NCI-H2029 treated with DMSO at 0.1 percent for 48 hours (cell line): Measurements from ENCODE around the gene CELF4.

Experiments
- DNase-seq: peaks from one replicate; lab custom pipeline; 2025; lab: John Stamatoyannopoulos, UW

Gene CELF4

DNA sequence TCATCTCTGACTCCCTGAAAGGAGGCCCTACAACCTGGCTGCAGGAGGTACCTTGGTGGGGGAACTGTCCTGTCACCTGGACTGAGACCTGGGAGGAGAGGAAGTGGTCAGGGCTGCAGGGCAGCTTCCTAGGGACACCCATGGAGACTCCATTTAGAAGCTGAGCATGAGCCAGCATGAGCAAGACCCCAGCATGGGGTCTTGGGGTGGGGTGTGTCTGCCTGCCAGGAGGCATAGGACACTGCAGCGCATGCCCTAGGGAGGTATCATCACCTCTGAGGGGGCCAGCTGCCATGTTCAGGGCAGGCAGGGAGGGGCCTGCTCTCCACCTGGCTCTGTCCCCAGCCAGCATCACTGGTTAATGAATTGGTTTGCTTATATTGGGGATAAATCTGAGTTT, 249.7 kb downstream of the CELF4 start:
- DNase-seq, result no peak

DNA sequence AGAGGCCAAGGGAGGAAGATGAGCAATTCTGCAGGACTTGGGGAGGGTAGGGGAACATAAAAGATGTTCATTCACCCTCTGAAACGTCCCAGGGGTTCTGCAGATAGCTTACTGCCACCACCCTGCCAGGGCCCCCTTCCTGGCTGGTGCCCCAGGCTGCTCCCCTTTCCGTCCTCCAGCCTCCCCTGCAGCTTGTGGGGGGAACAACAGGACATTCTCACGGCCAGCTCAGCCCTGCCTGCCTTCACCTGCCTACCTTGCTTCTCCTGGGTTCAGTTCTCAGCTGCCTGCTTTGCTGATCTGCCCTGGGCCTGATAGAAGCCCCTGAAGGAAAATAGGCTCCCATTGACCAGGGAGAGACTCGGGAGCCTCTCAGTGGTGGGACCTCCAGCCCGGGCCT, 251.1 kb downstream of the CELF4 start:
- DNase-seq, result no peak

DNA sequence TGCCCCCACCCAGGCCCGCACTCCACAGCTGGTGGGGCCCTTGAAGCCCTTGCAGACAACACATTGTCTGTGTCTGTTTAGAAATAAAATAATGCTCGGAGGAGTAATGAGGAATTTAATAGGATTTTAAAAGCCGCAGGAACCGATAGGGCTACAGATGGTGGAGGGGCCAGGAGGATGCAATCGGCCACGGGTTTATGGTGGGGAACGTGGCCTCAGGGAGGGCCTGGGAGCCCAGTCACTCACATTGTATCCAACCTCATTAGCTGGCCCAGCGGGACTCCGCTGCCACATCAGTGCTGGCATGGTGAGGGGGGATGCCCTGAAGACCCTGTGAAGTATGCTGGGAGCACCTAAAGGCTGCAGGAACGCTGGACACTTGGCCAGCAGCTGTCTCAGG, 252.0 kb downstream of the CELF4 start:
- DNase-seq, result no peak

- no peak for DNase-seq
Observed at GRCh38 chr18:37309861-37310260, 255.7 kb downstream of the CELF4 start.

GRCh38 chr18:37309059-37309458, 256.5 kb downstream of the CELF4 start:
- DNase-seq, result no peak

- DNase-seq, result no peak
Observed at GRCh38 chr18:37307181-37307580, 258.4 kb downstream of the CELF4 start.

DNA sequence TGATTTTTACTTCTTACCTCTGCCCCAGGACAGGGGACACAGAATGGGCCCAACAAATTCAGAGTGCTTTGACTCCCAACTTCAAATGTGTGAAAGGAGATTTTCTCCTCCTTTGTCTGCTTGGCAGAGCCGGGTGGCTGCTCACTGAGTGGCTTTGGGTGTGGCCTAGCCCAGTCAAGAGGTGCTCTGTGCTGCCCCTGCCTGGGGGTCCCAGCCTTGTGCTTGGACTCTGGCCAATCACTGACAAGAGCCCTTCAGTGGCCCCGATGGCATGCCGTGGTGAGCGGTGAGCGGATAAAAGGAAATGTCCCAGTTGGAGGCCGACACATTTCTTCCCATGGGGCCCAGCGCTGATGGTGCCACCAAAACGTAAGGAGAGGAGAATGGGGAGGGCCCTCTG, 259.2 kb downstream of the CELF4 start:
- no peak for DNase-seq

DNA sequence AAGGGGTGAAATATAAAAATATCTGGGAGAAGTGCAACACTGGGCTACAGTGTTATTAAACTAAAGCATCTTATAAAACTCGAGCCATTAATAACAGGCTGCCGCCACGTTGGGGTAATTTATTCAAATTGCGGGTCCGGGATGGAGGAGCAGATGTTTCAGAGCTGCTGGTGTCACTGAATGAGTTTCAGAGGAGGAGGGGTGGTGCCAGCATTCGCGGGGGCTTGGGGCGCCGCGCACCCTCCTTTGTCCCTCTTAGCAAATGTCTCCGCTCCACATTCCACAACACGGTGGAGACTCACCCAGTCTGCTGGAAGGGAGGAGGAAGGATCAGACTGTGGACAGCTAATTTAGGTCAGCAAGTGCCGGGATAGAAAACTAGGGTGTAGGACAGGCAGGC, 260.5 kb downstream of the CELF4 start:
- no peak for DNase-seq

- no peak for DNase-seq
Observed at GRCh38 chr18:37304012-37304680, 261.5 kb downstream of the CELF4 start.

DNA sequence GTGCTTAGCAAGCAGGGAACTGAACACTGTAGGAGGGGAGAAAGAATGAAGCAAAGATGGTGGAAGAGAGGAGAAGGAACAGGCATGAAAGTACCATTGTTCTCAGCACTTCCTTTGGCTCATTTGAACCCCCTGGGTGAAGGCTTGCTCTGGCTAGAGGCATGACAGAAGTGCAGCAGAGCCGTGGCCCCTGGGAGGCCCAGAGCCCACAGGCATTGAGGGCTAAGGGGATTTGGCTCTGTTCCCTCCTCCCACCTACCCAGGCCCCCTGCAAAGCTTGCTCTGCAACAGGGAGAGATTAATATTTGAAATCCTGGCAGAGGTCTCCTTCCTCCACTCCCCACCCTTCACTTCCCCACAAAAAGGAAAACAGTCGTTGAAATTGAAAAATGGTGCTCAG, 262.6 kb downstream of the CELF4 start:
- no peak for DNase-seq

- DNase-seq, result no peak
Observed at GRCh38 chr18:37302519-37302918, 263.1 kb downstream of the CELF4 start.

DNA sequence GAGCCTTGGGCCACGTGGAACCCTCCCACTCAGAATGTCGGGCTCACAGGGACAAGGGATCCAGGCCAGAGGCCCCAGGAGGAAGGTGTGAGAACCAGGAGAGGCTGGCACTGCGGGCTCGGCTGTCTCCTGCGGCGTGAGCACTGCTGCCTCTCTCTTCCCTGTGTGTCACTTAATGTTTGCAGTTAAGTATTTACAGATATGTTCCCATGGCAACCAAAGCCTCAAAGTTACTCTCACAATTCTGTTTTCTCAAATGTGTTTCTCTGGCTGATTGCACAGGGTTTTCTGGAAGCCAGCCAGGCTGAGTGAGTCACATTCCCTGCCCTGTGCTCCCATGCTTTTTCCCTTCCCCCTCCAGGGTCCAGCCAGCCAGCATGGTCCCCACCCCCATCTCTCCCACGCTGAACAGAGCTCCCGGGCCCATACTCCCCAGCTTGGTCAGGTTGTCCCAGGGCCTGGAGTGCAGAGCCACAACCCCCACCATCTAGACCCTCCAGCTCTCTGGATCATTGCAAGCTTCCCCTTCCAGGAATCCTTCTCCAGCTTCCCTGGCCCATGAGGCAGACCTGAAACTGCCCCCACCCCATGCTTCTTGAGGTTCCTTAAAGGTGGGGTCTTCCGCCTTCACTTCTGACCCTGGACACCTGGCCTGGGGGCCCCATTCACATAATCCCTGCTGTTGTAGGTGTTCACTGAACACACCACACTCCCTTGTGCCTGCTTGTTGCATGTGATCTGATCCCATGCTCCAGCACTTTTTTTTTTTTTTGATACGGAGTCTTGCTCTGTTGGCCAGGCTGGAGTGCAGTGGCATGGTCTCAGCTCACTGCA, 265.9 kb downstream of the CELF4 start:
- DNase-seq, result peak; percentile 86

DNA sequence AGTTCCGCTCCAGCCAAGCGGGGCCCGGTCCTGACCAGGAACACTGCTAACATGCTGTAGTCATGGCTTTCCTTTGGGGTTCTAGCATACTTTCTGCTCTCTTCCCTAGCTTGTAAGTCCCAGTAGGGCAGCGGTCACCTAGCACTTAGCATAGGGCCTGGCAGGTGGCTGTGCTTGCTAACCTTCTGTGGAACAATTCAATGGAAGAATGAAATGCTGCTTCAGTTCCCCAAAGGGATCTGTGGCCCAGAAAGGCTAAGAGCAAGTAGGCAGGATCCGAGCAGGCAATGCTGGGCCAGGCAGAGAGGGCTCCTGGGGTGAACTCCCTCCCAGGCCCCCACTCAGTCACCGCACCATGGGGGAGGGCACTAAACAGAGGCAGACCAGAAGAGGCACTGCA, 266.8 kb downstream of the CELF4 start:
- DNase-seq, result no peak

GRCh38 chr18:37297106-37297505, 268.5 kb downstream of the CELF4 start:
- DNase-seq, result no peak

DNA sequence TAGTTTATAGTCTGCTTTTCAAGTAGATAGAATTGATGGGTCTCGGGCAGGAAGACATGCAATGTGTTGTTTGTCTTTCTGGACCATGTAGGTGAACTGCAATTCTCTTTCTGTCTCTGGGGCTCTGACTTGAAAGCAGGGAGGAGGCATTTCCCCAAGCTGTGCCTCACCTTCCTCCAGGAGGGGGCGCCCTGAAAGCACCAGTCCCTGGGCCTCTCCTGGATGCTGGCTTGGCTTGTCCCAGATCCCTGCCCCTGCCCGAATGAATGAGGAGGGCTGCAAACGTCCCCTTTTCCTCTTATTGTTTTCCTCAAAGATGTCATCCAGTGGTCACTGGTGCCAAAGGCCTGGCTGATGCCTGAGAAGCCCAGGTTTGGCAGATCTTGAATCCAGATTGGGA, 270.6 kb downstream of the CELF4 start:
- no peak for DNase-seq

DNA sequence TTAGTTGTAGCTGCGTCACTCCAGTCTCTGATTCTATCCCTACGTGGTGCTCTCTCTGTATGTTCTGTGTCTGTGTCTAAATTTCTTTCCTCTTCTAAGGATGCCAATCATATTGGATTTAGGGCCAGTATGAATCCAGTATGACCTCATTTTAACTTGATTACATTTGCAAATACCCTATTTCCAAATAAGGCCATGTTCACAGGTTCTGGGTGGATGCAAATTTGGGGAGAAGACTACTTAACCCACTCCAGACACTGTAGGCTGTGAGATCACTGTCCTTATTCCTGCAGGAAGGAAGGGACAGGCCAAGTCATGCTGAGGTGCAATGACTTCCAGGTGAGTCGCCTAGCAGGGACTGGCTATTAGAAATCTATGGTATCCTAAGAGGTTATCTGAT, 272.2 kb downstream of the CELF4 start:
- DNase-seq, result no peak

DNA sequence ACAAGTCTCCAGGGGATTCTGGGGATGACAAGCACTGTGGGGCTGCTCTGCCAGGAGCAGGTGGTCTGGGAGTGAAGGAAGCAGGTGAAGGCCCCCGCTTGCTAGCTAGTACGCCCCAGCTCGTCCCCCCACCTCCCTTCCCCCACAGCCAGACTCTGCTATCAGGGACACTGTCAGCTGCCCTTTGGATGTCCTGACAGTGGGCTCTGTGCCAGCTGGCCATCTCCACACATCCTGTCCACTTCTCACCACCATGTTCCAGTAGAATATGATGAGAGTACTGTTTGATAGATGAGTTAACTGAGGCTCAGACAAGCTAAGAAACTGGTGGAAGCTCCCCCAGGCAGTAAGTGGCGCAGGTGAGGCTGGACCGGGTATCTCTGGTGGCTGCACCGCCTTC, 276.2 kb downstream of the CELF4 start:
- DNase-seq, result no peak

DNA sequence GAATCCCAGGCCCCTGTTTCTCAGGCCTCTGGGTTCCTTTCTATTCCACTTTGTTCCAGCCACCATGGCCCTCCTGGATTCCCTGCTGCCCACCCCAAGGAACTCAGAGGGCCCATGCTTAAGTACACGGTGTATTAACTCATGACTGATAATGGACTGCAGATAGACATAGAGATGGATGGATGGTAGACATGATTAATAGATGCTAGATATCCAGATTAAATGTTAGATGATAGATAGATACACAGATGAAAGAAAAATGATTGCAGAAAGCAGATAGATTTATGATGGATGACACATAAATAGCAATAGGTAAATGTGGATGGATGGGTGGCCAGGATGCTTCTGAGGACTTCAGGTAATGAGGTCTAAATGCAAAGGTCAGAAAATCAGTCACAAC, 278.0 kb downstream of the CELF4 start:
- DNase-seq, result no peak

GRCh38 chr18:37286801-37287200, 278.8 kb downstream of the CELF4 start:
- no peak for DNase-seq

DNA sequence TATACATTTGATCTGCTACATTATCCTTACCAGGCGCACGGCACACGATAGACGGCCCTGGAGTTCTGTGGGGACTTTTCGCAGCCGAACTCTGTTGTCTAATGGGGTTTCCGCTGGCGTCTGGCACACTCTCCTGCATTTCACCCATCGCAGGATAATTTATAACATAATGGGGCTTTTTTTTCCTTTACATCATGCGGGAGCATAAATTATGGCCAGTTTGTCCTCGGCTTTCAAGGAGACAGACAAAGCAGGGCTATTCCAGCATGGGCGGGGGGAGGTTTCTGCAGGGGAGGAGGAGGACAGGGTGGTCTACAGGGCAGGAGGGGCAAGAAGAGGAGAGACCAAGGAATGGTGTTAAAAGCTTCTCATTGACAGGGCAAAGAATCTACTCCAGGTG, 279.8 kb downstream of the CELF4 start:
- no peak for DNase-seq

GRCh38 chr18:37284260-37284659, 281.3 kb downstream of the CELF4 start:
- no peak for DNase-seq

GRCh38 chr18:37282386-37283037, 283.1 kb downstream of the CELF4 start:
- no peak for DNase-seq

DNA sequence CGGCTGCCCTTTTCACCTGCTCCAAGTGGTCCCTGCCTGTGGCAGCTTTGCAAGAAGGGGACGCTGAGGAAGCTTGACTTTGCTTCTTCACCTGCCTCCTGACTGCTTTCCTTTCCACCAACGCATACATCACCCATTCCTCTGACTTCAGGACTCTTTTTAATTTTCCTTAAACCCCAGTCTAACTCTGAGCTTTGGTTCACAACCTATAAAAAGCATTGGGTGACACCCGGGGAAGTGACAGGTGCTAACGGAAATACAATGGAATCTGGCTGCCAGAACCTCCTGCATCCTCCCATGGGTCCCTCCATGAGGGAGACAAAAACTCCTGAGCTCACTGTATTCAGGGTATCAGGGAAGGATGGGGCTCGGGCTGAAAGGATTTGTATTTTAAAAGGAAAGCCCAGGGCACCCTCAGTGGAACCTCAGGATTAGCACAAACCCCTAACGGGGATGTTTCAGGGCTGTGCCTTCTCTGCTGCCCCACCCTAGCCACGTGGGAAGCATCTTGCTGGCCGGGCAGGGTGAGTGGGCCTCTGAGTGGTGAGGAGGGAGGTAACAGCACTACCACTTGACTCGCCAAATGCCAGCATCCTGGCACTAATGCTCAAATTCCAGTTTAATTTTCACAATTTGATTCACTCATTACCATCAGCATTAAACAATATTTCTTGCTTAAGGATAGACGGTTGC, 284.8 kb downstream of the CELF4 start:
- DNase-seq, result no peak
